Astrocyte of the cerebellum (primary cell): ENCODE measurements around the gene TFE3.

Source experiments
- DNase-seq: peaks from one replicate; pipeline ENCODE4 v3.0.0-alpha.2; 2011; ENCODE audit warnings: low read depth
- H3K4me3 ChIP-seq: 2 replicates; pipeline ENCODE4 v1.5.1; 2011; ENCODE audit warnings: mild to moderate bottlenecking, low read depth, low read length, moderate library complexity
- in situ Hi-C: cut with HindIII; loops from 2 replicates; pipeline ENCODE4 v1.10.0; 2017; ENCODE audit warnings: low sequenced_read_pairs
- TF ChIP-seq, protein P1 (sequence below): IDR thresholded peaks from 2 replicates; pipeline ENCODE4 v1.5.1; 2012; ENCODE audit warnings: low read length, low read depth, moderate library complexity, mild to moderate bottlenecking; ENCODE audit errors: missing control alignments

Gene TFE3

DNA sequence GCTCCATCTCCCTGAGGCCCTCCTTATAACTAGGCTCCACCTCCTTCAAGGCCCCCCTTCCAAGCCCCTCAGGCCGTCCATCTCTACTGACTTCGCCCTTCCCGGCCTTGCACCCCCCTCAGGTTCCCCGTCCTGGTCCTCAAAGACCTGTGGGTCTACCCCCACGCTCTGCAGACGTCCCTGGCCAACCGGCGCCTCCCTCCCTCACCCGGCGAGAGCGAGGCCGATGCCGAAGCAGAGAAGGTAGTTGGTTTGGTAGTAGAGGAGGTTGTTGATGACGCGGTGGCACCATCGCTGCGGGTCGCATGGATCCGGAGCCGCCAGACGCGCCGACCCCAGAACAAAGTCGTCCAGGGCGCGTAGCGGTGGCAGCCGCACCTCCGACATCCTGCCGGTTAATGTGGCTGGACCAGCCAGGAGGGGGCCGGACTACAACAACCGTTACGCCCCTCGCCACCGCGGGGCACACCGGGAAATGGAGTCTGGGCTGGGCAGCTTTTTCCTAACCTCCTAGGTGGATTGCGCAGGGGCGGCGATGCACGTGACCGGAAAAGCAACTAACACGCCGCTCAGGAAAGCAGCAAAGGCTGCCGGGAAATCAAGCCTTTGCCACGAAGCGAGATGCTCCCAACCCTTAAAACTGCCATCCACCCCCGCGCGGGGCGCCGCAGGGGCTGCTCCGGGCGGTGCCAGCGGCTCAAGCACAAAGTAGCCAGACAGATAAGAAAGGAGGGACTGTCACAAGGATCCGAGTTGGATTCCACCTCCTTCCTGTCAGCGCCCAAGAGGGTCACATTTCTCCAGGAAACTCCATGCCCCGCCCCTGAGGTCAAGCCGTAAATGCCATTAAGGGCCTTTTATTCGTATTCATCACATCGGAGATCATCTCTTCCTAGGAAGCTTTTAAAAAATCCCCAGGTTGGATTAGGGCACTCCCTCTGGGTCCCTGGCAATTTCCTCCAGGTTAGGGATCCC lies 30.7 kb upstream of the TFE3 start, which contains the start of gene PRAF2:
Gene PRAF2 (minus strand): TSS at position 402 of the 975 bp plus-strand sequence. CDS start 15 bp downstream, at position 387.
- H3K4me3 ChIP-seq: peak within 1 kb of the TSS; percentile 72
- in situ Hi-C loops: no loop called here
- peak; percentile 70 for DNase-seq
- TF ChIP-seq, protein P1, sequence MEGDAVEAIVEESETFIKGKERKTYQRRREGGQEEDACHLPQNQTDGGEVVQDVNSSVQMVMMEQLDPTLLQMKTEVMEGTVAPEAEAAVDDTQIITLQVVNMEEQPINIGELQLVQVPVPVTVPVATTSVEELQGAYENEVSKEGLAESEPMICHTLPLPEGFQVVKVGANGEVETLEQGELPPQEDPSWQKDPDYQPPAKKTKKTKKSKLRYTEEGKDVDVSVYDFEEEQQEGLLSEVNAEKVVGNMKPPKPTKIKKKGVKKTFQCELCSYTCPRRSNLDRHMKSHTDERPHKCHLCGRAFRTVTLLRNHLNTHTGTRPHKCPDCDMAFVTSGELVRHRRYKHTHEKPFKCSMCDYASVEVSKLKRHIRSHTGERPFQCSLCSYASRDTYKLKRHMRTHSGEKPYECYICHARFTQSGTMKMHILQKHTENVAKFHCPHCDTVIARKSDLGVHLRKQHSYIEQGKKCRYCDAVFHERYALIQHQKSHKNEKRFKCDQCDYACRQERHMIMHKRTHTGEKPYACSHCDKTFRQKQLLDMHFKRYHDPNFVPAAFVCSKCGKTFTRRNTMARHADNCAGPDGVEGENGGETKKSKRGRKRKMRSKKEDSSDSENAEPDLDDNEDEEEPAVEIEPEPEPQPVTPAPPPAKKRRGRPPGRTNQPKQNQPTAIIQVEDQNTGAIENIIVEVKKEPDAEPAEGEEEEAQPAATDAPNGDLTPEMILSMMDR: no peak

DNA sequence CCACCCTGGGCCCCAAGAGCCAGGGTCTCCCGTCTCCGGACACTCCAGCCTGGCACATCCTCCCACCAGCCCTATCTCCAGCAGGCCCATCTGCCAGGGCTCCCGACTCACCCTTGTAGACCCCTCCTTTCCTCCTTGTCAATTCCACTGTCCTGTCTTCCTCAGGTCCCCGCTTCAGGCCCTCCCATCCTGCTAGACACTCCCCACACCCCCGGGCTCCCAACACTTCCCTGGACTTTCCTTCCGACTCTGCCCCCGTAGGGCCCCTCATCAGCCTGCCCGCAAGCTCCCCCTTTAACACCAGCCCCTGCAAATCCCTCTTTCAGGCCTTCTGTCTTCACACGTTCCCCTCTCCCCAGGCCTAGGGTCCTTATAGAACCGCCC lies 29.5 kb upstream of the TFE3 start:
- peak overlapping the region; percentile 72 for H3K4me3 ChIP-seq
- in situ Hi-C loops: no loop called here
- no peak for DNase-seq
- TF ChIP-seq, protein P1: no peak

DNA sequence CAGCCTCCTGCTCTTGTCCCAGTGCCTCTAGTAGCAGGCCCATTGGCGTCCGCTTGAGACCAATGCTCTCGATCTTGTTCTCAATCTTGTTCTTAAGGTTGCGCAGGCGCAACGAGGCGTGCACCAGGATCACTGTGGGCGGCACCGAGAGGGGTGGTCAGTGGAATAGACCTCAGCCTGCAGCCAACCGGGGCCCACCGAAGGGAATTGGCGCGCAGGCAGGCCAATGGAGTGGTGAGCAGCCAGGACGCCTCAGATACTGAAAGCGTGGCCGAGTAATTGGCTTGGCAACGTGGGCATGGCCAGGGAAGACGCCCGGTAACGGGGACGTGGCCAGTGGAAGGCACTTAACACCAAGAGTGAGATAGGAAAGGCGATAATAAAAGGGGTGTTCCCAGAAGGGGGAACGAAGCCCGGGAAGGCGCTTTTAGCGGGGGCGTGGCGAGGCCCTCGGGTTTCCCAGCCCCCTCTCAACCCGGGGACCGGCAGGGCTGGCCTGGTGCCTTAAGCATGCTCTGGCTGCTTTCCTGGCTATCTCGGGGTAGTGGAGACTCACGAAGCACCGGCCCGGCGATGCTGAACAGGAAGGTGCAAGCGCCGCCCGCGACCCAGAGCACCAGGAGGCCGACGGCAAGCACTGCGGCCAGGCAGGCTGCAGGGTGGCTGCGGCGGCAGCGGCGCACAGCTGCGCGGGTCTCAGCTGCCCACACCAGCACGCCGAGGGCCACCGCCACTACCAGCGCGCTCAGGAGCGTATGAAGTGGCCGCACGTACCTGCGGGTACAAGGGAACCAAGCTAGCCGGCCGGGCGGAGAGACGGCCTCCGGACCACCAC lies 28.9 kb upstream of the TFE3 start:
- in situ Hi-C loops: no loop called here
- peak overlapping the region; percentile 72 for H3K4me3 ChIP-seq
- TF ChIP-seq, protein P1: no peak
- DNase-seq: peak; percentile 33

DNA sequence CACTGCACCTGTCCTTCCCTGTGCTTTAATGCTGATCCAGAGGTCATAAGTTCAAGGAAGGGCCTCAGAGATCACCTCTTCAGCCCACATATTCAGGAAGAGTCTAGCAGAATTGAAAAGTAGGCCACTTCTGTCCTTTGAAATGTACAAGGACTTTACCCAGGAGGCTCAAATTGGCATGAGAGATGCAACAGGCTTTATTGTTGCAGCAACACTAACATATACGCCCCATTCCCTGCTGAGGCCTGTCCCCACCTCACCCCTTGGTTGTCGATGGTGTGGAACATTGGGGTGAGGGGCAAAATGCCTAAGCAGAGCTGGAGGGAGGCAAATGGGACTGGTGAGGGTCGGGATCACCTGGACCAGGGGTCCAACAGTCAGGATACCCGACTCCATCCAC lies 27.8 kb upstream of the TFE3 start:
- no peak for DNase-seq
- no peak overlapping the region for H3K4me3 ChIP-seq
- TF ChIP-seq, protein P1: no peak
- in situ Hi-C loops: no loop called here

DNA sequence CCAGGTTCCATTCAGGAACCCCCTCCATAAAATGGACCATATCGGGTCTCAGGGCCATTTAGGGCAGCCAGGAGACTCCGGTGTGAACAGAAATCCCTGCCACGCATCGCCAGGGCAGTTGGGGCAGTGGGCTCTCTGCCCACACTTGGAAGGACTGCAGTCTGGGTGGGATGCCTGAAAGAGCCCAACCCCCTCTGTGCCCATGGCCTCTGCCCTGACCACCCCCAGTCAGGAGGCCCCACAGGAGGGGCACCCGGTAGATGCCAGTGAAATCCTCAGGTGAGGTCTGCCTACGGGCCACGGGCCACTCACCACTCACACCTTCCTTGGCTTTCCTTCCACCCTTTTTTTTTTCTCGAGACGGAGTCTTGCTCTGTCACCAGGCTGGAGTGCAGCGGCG lies 25.9 kb upstream of the TFE3 start:
- in situ Hi-C loops: no loop called here
- TF ChIP-seq, protein P1: no peak
- no peak for DNase-seq
- H3K4me3 ChIP-seq: no peak overlapping the region
